ENCODE measurements around the gene STK4.

STK4 gene

GRCh38 chr20:45115829-45116228 lies 149.5 kb downstream of the STK4 start:
- no peak for FAIRE-seq

- no peak for FAIRE-seq
Measured at GRCh38 chr20:45117581-45117980, 151.3 kb downstream of the STK4 start.

DNA sequence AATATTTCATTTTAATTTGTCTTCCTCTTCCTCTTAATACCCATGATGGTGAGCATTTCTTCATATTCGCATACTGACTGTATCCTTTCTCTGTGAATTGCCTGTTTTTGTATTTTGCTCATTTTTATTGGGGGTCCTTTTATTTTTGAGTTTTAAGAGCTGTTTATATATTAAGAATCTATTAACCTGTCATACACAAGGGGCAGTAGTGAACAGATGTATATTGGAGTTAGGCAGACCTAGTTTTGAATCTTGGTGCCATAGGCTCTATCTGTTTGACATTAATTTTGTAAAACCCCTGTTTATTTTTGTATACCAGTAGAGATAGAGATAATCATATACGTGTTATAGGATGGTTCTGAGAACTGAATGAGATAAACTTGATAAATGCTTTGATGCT lies 151.7 kb downstream of the STK4 start:
- no peak for FAIRE-seq

- FAIRE-seq = no peak
Measured at GRCh38 chr20:45119556-45120266, 153.4 kb downstream of the STK4 start.

DNA sequence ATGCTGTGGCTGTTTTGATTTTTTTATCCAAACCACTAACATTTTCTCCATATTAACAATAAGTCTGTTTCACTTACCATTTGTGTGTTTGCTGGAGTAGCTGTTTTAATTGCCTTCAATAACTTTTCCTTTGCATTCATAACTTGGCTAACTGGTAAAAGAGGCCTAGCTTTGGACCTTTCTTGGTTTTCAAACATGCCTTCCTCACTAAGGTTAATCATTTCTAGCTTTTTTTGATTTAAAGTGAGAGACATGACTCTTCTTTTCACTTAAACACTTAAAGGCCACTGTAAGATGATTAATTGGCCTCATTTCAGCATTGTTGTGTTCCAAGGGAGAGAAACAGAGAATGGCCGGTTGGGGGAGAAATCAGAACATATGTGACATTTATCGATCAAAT lies 155.1 kb downstream of the STK4 start:
- no peak for FAIRE-seq

DNA sequence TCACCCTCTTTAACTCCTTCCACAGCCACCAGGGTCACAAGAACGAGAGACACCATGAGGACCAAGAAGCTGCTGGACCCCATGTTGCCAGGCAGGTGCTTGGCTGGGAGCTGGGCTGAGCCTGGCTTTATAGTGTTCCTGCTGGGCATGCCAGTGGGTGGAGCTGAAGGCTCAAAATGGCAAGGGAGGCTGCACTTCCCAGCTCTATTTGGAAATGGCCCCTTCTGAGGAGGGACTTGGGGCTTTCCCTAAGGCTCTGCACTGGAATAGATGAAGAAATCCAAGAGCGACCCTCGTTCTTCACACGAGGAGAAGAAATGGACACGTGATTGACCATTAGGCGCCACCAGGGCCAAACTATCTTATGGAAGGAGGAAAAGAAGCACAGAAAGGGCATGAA lies 158.1 kb downstream of the STK4 start, which contains the start of gene WFDC12:
WFDC12 (minus strand) TSS at position 101 of the 400 bp plus-strand sequence; CDS start at position 83, 18 bp downstream.
- FAIRE-seq = no peak

DNA sequence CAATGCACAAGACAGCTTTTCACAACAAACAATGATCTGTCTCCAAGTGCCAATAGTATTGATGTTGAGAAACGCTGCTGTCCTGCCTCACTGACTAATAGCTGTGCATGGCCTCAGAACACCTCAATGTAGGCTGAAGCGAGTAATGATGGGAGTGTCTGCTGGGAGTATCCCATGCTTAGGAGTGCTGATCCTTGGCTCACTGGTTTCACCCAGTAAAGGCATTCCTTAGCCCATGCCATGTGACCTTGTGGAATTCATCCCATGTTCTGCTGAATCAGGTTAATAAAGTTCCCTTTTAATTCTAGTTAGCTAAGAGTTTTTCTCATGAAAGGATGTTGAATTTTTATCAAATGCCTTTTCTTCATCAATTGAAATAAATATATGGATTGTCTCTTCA lies 161.8 kb downstream of the STK4 start:
- no peak for FAIRE-seq
